HL-60 (cell line): Measurements from ENCODE around the gene ARIH2.

ENCODE experiments used
- DNase-seq, 2 experiments: peaks; one replicate each; pipeline ENCODE4 v3.0.0-alpha.2; 2010 to 2020; ENCODE audit warnings: low read depth in 1 of 2, low spot score in 1 of 2
- H3K27ac ChIP-seq: fragments of 250-450 bp; sonication (Bioruptor Pico); replicated peaks from 2 replicates; pipeline ENCODE4 v1.5.1; 2020; ENCODE audit warnings: mild to moderate bottlenecking, moderate library complexity
- H3K27me3 ChIP-seq: fragments of 250-450 bp; sonication (Bioruptor Pico); 2 replicates; pipeline ENCODE4 v1.5.1; 2021; ENCODE audit warnings: mild to moderate bottlenecking, moderate library complexity; ENCODE audit not compliant: insufficient read depth, poor library complexity, severe bottlenecking
- H3K4me3 ChIP-seq: replicated peaks from 2 replicates; pipeline ENCODE4 v1.5.1; 2011; ENCODE audit warnings: mild to moderate bottlenecking, control low read depth, low read length; ENCODE audit not compliant: insufficient read depth
- GABPA ChIP-seq: IDR thresholded peaks from 2 replicates; pipeline ENCODE4 v1.6.1; 2012; ENCODE audit warnings: low read depth
- POLR2AphosphoS5 ChIP-seq: IDR thresholded peaks from 2 replicates; pipeline ENCODE4 v1.6.1; 2012; ENCODE audit warnings: low read depth
- SPI1 ChIP-seq: IDR thresholded peaks from 2 replicates; pipeline ENCODE4 v1.6.1; 2012; ENCODE audit warnings: low read depth, mild to moderate bottlenecking, borderline replicate concordance
- TF ChIP-seq, protein P1 (sequence below): IDR thresholded peaks from one replicate; pipeline ENCODE4 v1.5.1; 2011; ENCODE audit warnings: low read length, control low read depth, inconsistent platforms; ENCODE audit not compliant: insufficient read depth
- TF ChIP-seq, protein P2 (sequence below): IDR thresholded peaks from 2 replicates; pipeline ENCODE4 v1.6.1; 2012; ENCODE audit warnings: low read depth; ENCODE audit not compliant: insufficient replicate concordance

Gene ARIH2

DNA sequence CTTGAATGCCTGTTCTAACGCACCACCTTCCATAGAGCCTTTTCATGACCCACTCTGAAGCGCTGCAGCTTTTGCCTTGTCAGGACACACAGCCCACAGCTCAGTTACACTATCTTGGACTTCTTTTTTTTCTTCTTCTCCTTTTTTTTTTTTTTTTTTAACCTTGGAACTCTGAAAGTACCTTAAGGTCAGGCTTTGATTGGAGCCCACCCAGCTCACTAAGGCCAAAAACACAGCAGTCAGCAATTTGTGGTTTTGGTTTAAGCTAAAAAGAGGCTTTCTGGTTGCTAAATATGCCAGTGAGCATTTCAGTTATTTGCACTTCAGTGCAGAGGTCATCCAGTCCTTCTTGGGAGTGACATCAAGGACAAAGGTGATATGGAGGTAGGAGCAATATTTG, 21.7 kb upstream of the ARIH2 start:
- H3K4me3 ChIP-seq: no peak overlapping the region
- H3K27ac ChIP-seq: no peak overlapping the region; the same call in 1 of the 2 replicates
- peak in 1 of 2 experiments; percentile 34 for DNase-seq
- TF ChIP-seq, protein P1, sequence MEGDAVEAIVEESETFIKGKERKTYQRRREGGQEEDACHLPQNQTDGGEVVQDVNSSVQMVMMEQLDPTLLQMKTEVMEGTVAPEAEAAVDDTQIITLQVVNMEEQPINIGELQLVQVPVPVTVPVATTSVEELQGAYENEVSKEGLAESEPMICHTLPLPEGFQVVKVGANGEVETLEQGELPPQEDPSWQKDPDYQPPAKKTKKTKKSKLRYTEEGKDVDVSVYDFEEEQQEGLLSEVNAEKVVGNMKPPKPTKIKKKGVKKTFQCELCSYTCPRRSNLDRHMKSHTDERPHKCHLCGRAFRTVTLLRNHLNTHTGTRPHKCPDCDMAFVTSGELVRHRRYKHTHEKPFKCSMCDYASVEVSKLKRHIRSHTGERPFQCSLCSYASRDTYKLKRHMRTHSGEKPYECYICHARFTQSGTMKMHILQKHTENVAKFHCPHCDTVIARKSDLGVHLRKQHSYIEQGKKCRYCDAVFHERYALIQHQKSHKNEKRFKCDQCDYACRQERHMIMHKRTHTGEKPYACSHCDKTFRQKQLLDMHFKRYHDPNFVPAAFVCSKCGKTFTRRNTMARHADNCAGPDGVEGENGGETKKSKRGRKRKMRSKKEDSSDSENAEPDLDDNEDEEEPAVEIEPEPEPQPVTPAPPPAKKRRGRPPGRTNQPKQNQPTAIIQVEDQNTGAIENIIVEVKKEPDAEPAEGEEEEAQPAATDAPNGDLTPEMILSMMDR: no peak
- TF ChIP-seq, protein P2, sequence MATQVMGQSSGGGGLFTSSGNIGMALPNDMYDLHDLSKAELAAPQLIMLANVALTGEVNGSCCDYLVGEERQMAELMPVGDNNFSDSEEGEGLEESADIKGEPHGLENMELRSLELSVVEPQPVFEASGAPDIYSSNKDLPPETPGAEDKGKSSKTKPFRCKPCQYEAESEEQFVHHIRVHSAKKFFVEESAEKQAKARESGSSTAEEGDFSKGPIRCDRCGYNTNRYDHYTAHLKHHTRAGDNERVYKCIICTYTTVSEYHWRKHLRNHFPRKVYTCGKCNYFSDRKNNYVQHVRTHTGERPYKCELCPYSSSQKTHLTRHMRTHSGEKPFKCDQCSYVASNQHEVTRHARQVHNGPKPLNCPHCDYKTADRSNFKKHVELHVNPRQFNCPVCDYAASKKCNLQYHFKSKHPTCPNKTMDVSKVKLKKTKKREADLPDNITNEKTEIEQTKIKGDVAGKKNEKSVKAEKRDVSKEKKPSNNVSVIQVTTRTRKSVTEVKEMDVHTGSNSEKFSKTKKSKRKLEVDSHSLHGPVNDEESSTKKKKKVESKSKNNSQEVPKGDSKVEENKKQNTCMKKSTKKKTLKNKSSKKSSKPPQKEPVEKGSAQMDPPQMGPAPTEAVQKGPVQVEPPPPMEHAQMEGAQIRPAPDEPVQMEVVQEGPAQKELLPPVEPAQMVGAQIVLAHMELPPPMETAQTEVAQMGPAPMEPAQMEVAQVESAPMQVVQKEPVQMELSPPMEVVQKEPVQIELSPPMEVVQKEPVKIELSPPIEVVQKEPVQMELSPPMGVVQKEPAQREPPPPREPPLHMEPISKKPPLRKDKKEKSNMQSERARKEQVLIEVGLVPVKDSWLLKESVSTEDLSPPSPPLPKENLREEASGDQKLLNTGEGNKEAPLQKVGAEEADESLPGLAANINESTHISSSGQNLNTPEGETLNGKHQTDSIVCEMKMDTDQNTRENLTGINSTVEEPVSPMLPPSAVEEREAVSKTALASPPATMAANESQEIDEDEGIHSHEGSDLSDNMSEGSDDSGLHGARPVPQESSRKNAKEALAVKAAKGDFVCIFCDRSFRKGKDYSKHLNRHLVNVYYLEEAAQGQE: no peak
- TF ChIP-seq SPI1 (no peak; the same call in 1 of the 2 replicates), POLR2AphosphoS5 (no peak), GABPA (no peak)
- H3K27me3 ChIP-seq: no peaks in the 10 kb centered on the region

DNA sequence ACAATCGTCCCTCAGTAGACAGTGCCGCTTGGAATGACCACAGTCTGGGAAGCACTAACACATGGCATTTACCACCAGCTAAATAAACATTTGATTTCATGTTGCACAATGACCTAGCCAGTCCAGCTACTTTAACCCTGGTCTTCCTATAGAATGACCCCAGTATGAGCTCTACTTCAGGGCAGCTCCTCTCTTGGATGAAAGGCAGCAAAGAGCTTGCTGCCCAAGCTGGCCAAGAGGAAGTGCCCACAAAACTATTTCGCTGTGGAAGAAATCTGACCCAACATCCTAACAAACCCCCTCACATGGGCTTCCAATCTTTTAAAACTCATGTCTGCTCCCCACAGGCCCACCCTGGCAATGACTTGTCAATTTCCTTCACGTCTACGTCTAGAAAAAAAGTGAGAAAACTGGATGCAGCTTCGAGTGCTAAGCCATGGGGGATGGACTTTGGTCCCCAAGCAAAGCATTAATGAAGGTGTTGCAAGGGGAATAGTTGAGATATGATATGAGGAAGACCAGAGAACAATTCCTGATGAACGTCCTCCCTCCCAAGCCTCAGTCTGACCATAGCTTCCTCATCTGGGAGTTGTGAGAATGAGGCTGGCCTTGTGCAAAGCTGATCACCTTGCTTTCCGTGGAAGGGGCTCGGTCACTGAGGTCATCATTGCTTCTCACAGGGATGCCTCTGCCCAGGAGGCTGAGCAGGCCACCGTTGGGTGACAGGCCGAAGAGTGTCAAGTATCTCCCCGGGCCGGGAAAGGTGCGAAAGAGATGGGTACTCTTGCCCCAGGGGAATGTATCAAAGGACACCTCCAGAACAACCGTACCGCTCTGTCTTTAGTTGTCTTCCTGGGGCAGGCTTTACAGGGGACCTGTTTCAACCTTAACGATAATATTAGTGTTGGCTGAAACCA, 20.9 kb upstream of the ARIH2 start:
- TF ChIP-seq SPI1 (0 out of 2 replicates have a peak, but pooled peaks have one; percentile 31), POLR2AphosphoS5 (no peak)
- Histone ChIP-seq H3K27me3 (no peaks in the 10 kb centered on the region), H3K4me3 (peak overlapping the region; percentile 82), H3K27ac (peak overlapping the region; percentile 67)
- peak; percentile 25 to 31 for DNase-seq

DNA sequence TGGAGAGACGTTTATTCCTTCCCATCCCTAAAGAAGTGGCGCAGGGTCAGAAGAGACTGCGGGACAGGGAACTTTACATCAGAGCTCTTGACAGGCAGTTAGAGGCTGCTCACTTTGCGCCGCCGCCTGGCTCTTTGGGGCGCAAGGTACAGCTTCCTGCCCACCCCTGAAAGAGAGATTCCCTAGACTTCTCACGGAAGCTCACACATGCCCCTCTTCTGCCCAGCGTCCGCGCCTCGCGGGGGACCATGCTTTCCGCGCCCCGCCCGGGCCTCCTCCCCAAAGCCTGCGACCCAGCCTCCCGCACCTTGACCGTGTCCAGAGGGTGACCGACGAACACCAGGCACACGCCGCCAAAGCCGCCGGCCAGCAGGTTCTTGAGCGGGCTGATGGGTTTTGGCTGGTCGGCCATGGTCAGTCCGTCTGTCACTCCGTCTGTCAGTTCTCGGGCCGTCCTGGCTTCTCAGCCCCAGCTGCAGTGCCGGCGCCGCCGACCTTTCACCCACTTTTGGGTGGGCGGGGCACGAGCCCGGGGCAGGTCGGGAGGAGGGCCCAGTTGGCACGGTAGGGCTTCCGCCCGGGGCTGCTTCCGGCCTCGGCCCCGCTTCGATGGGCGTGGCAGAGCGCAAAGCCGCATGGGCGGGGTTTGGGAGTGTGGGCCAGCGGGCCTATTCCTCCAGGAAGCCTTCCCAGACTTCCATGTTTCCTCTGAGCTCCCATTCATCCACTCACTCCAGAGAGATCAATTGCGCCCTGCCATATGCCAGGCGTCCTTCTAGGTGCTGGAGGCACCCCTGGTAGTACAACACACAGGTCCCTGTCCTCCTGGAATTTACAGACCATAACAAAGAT, 20.0 kb upstream of the ARIH2 start, which contains the start of gene SLC25A20:
TSS of gene SLC25A20 (minus strand) at position 500 of the 852 bp plus-strand sequence. CDS start at position 412, 88 bp downstream.
- DNase-seq: peak; percentile 79 to 89
- Histone ChIP-seq H3K27ac (peak within 1 kb of the TSS; percentile 67), H3K27me3 (no peaks in the 10 kb centered on the region), H3K4me3 (peak within 1 kb of the TSS; percentile 82)
- TF ChIP-seq SPI1: peak; percentile 2; the same call in 1 of the 2 replicates
- TF ChIP-seq POLR2AphosphoS5: peak; percentile 58
- TF ChIP-seq, protein P2: peak; percentile 41
- peak; percentile 73 for TF ChIP-seq GABPA
- TF ChIP-seq, protein P1: no peak
